IPS-20b (cell line): Measurements from ENCODE around the gene CST1.
"Not testable (repeated sequence)": the region's sequence is repeated elsewhere in the genome, so short reads cannot be mapped to it uniquely, and the experiment has no call there.

ENCODE experiments used
- H3K27ac ChIP-seq: one replicate; pipeline ENCODE4 v1.5.1; 2013; ENCODE audit warnings: low read length
- H3K27me3 ChIP-seq: 2 replicates; pipeline ENCODE4 v1.6.1; 2013; ENCODE audit warnings: mild to moderate bottlenecking, low read length, inconsistent platforms; ENCODE audit not compliant: insufficient read depth
- H3K36me3 ChIP-seq: 2 replicates; pipeline ENCODE4 v1.6.1; 2013; ENCODE audit warnings: low read depth, mild to moderate bottlenecking, inconsistent platforms, low read length, moderate library complexity; ENCODE audit not compliant: insufficient read depth
- H3K4me1 ChIP-seq: 2 replicates; pipeline ENCODE4 v1.6.1; 2013; ENCODE audit warnings: mild to moderate bottlenecking, control low read depth, inconsistent platforms, low read length, moderate library complexity; ENCODE audit not compliant: insufficient read depth
- H3K4me3 ChIP-seq: 2 replicates; pipeline ENCODE4 v1.5.1; 2013; ENCODE audit warnings: mild to moderate bottlenecking, low read length, inconsistent platforms
- H3K9ac ChIP-seq: 2 replicates; pipeline ENCODE4 v1.6.1; 2013; ENCODE audit warnings: low read depth, mild to moderate bottlenecking, inconsistent platforms, low read length, moderate library complexity
- H3K9me3 ChIP-seq: 2 replicates; pipeline ENCODE4 v1.6.1; 2013; ENCODE audit warnings: mild to moderate bottlenecking, low read depth, low read length, inconsistent platforms; ENCODE audit not compliant: insufficient read depth

The CST1 gene, protein sequence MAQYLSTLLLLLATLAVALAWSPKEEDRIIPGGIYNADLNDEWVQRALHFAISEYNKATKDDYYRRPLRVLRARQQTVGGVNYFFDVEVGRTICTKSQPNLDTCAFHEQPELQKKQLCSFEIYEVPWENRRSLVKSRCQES

DNA sequence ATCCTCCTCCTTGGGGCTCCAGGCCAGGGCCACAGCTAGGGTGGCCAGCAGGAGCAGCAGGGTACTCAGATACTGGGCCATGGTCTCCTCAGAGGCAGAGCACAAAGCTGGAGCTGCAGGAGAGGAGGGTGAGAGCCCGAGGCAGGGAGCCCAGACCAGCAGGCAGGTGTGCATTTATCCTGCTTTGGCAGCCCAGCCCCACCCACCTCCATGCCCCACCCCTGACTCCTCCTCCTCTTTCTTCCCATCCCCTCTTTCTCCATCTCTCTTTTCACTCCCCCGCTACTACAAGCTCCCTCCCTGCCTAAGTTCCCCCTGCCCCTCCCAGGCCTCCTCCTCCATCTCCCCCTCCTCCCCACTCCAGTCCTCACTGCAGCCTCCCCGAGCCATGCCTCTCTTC, at the start of gene CST1:
TSS of gene CST1 (minus strand) at position 150 of the 400 bp plus-strand sequence. CDS start at position 81, 69 bp downstream.
- H3K4me1 ChIP-seq, H3K9me3 ChIP-seq, H3K4me3 ChIP-seq, H3K27ac ChIP-seq, H3K9ac ChIP-seq, H3K36me3 ChIP-seq: not testable (repeated sequence)
- peaks cover 41% of the 10 kb centered on the region for H3K27me3 ChIP-seq

DNA sequence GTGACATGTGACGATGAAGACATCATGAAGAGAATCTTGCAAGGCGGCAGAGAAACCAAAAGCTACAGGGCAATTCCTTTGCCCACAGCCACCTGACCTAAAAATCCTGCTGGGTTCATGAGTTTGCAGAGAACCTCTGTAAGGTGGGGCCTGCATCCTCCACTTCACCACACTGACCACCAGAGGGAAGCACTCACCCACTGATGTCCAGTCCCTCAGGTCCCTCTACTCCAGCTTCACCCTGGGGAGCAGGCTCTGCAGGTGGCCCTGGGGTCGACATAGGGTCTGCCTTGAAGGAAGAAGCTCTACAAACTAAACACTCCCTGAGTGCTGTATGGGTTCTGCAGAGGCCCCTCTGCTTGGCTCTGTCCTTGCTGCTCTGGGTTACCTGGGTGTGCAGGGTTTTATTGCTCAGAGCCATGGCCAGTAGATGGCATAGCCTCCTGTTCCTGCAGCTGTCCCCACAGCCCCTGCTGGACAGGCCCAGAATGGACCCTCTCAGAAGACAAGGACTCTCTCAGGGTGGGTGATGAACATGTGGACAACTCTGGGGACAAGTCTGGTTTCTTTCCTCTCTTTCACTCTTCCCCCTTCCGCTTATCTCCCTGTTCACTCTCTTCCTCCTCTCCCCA, 48.6 kb upstream of the CST1 start:
- not testable (repeated sequence) for H3K9me3 ChIP-seq, H3K9ac ChIP-seq, H3K27me3 ChIP-seq, H3K36me3 ChIP-seq, H3K4me3 ChIP-seq, H3K27ac ChIP-seq, H3K4me1 ChIP-seq

DNA sequence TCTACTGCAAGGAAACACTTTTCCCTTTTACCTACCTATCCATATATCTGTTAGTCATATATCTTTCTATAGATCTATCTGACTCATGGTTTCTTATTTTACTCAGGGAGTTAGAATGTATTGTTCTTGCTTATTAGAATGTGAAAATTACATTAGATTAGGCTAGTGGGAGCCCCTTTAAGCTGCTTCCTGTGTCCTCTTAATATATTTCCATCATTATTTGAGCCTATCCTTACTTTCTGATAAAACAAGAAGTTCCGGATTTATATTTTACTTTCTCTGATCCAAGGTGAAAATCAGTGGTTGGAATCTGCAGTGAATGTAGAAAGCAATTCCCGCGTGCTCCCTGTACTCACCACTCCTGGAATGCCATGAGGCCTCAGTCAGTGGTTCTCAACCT, 44.8 kb upstream of the CST1 start:
- no peak overlapping the region for H3K9ac ChIP-seq
- no peaks in the 10 kb centered on the region for H3K36me3 ChIP-seq
- H3K9me3 ChIP-seq = no peaks in the 10 kb centered on the region
- no peak overlapping the region for H3K27ac ChIP-seq
- no peaks in the 10 kb centered on the region for H3K27me3 ChIP-seq
- no peak overlapping the region for H3K4me3 ChIP-seq
- no peaks in the 10 kb centered on the region for H3K4me1 ChIP-seq

DNA sequence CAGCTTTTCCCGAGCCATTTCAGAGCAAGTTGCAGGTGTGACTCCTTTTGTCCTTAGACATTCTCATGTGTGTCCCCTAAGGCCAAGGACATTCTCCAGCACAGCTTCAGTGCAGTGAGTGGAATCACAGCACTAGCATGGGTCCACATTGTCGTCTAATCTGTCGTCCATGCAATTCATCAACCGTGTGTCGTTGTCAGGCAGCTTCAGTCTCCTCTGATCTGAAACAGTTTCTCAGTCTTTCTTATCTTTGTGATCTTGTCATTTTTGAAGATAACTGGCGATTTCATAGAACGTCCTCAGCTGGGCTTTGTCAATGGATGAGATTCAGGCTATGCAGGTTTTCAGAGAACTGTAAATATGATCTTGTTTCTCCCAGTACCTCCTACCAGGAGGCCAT, 44.1 kb upstream of the CST1 start:
- Histone ChIP-seq H3K27me3 (no peaks in the 10 kb centered on the region), H3K36me3 (no peaks in the 10 kb centered on the region), H3K9ac (no peak overlapping the region), H3K4me3 (no peak overlapping the region), H3K27ac (no peak overlapping the region), H3K4me1 (no peaks in the 10 kb centered on the region), H3K9me3 (no peaks in the 10 kb centered on the region)

DNA sequence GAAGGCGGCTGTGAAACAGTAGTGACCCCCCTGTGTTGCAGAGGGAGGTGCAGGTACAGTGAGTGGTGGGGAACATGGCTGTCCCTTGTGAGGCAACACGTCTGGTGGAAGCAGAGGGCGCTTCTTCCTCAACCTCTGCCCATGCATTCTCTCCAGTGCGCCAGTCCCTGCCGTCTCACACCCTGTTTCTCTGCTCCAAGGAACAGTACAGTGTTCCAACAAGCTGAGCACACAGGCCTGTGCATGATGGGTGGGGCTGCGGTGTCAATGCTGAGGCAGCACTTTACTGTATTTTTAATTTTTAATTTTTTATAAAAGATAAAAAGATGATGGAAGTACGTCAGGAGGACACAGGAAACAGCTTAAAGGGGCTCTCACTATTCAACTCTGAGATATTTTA, 43.3 kb upstream of the CST1 start:
- Histone ChIP-seq H3K9ac (no peak overlapping the region), H3K9me3 (no peaks in the 10 kb centered on the region), H3K4me1 (no peaks in the 10 kb centered on the region), H3K27me3 (no peaks in the 10 kb centered on the region), H3K27ac (no peak overlapping the region), H3K4me3 (no peak overlapping the region), H3K36me3 (no peaks in the 10 kb centered on the region)

DNA sequence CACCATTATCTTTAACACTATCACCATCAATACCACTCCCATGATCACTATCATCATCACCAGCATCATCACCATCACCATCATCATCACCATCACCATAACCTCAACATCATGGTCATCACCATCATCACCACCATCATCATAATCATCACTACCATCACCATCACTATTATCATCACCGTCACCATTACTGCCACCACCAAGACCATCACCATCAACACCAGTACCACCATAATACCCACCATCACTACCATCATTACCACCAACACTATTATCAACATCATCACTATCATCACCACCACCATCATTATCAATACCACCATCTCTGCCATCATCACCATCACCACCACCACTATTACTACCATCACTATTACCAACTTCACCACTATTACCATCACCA, 32.7 kb upstream of the CST1 start:
- Histone ChIP-seq H3K27me3 (no peaks in the 10 kb centered on the region), H3K36me3 (no peaks in the 10 kb centered on the region), H3K4me1 (no peaks in the 10 kb centered on the region), H3K27ac (no peak overlapping the region), H3K9ac (no peak overlapping the region), H3K9me3 (no peaks in the 10 kb centered on the region), H3K4me3 (no peak overlapping the region)

DNA sequence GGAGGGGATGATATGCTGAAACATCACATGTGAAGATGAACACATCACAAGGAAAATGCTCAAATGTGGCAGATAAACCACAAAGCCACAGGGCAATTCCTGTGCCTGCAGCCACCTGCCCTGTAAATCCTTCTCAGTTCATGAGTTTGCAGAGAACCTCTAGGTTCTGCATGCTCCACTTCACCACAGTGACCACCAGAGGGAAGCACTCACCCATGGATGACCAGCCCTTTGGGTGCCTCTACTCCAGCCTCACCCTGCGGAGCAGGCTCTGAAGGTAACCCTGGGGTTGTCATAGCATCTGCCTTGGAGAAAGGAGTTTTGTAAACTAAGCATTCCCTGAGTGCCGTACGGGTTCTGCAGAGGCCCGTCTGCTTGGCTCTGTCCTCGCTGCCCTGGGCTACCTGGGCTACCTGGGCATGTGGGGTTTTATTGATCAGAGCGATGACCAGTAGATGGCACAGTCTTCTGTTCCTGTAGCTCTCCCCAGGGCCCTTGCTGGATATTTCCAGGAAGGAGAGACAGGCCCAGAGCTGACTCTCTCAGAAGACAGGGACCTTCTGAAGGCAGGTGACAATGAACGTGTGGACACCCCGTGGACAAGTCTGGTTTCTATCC, 31.7 kb upstream of the CST1 start:
- no peaks in the 10 kb centered on the region for H3K36me3 ChIP-seq
- H3K4me1 ChIP-seq = no peaks in the 10 kb centered on the region
- no peak overlapping the region for H3K27ac ChIP-seq
- no peak overlapping the region for H3K4me3 ChIP-seq
- H3K9me3 ChIP-seq = no peaks in the 10 kb centered on the region
- no peak overlapping the region for H3K9ac ChIP-seq
- H3K27me3 ChIP-seq = no peaks in the 10 kb centered on the region

DNA sequence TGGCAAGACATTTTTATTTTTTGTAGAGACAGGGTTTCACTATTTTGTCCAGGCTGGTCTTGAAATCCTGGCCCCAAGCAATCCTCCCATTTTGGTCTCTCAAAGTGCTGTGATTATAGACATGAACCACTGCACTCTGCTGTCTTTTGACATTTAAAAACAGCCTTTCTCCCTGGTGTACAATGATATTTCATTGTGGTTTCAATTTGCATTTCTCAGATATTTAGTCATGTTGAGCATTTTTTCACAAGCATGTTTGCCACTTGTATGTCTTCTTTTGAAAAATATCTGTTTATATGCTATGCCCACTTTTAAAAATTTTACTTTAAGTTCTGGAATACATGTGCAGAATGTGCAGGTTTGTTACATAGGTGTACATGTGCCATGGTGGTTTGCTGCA, 27.9 kb upstream of the CST1 start:
- not testable (repeated sequence) for H3K27ac ChIP-seq, H3K9ac ChIP-seq, H3K27me3 ChIP-seq, H3K4me1 ChIP-seq, H3K9me3 ChIP-seq, H3K36me3 ChIP-seq, H3K4me3 ChIP-seq

DNA sequence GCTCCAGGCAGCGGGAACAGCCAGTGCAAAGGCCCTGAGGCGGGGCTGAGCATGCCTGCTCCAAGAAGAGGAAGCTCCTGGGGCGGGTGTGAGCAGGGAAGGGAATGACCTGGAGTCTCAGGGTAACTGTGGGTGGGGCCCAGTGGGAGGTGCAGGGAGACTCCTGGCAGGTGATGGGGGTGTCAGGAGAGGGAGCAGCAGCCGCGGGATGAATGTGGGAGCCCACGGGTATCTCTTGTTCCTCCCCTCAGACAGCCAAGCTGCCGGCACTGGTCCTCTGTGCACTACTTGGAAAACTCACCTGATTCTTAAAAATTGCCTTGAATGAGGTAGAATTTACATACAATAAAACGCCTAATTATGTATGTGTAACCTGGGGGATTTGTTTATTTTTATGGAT, 26.6 kb upstream of the CST1 start:
- not testable (repeated sequence) for H3K9me3 ChIP-seq, H3K4me1 ChIP-seq

DNA sequence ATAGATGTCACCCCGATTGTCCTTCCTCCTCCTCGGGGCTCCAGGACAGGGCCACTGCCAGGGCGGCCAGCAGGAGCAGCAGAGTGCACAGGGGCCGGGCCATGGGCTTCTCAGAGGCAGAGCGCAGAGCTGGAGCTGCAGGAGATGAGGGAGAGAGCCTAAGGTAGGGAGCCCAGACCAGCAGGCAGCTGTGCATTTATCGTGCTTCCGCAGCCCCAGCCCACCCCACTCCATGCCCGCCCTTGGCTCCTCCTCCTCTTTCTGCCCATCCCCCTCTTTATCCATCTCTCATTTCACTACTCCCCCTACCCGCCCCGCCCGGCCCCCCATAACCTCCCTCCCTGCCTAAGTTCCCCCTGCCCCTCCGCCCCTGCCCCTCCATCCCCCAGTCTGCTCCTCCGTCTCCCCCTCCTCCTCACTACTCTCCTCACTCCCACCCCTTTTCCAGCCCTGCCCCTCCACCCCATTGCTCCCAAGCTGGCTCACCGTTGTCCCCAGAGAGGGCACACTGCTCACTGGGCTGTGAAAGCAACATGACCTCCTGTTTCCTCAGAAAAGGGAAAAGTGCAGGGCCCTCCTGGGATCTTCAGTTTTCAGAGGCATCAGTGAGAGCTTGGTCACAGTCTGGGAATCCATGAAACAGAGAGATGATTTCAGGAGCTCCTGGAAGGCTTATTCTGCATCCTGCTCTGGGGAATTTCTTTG, 25.5 kb upstream of the CST1 start:
- no peak overlapping the region for H3K9ac ChIP-seq
- H3K4me3 ChIP-seq = no peak overlapping the region
- H3K27ac ChIP-seq = no peak overlapping the region
- no peaks in the 10 kb centered on the region for H3K4me1 ChIP-seq
- H3K27me3 ChIP-seq = peaks cover 5% of the 10 kb centered on the region; the same call in 1 of the 2 replicates
- no peaks in the 10 kb centered on the region for H3K9me3 ChIP-seq
- no peaks in the 10 kb centered on the region for H3K36me3 ChIP-seq

More for the DNA sequence above, 26.6 kb upstream of the CST1 start:
- not testable (repeated sequence) for H3K4me3 ChIP-seq, H3K9ac ChIP-seq, H3K36me3 ChIP-seq, H3K27me3 ChIP-seq, H3K27ac ChIP-seq

DNA sequence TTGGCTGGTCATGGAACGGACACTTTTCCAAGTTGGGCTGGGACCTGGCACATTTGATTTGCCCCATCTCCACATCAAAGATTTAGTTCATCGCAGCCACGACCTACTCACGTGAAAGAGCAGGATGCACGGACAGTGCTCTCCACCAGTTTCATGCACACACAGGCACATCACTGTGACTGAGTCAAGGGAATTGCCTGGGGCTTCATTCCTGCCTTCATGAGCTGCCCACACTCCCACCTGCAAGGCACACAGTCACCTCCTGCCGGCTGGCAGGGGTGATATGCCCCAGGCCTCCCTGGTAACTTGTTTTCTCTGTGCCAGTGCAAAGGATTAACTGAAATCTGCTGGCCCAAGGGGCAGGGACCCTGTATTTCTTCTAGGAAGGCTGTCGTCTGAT, 23.3 kb upstream of the CST1 start:
- no peak overlapping the region for H3K27ac ChIP-seq

DNA sequence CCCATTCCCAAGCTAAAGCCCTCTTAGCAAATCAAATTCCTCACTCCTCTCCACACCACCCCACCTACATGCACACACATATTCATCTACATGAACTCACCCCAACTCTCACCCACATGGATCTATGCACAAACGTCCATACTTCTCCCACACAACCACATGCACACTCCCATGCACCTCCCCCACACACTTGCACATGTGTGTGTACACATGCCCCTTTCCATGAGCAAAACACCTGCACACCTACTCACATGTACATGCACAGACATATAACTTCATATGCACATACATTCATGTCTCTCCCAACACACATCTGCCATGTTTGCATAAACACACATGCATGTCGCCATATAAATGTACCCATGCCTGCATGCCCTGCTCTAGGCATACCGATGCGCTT, 22.8 kb upstream of the CST1 start:
- no peak overlapping the region for H3K9ac ChIP-seq
- no peaks in the 10 kb centered on the region for H3K36me3 ChIP-seq
- no peak overlapping the region for H3K27ac ChIP-seq
- H3K9me3 ChIP-seq = no peaks in the 10 kb centered on the region
- no peaks in the 10 kb centered on the region for H3K4me1 ChIP-seq
- peaks cover 5% of the 10 kb centered on the region; the same call in 1 of the 2 replicates for H3K27me3 ChIP-seq
- H3K4me3 ChIP-seq = no peak overlapping the region

More for the DNA sequence above, 23.3 kb upstream of the CST1 start:
- peaks cover 5% of the 10 kb centered on the region; the same call in 1 of the 2 replicates for H3K27me3 ChIP-seq
- no peaks in the 10 kb centered on the region for H3K36me3 ChIP-seq
- no peaks in the 10 kb centered on the region for H3K4me1 ChIP-seq
- no peak overlapping the region for H3K4me3 ChIP-seq
- no peaks in the 10 kb centered on the region for H3K9me3 ChIP-seq
- no peak overlapping the region for H3K9ac ChIP-seq
